Neural cell (in vitro differentiated cells): Measurements from ENCODE around the gene PLAC8L1. TPM values are rescaled to one million over a fixed set of nuclear protein-coding genes. Genes with fewer than 3 reads are reported as not detected.

ENCODE experiments used
- H2AFZ ChIP-seq: fragments of 200-600, 300-800 bp; sonication (generic), shearing (Covaris generic); 2 replicates; pipeline ENCODE4 v1.6.0; 2014; ENCODE audit warnings: low read depth, mild to moderate bottlenecking, antibody characterized with exemption, low read length, moderate library complexity
- H3F3A ChIP-seq: fragments of 200-600 bp; shearing (Covaris generic); 2 replicates; pipeline ENCODE4 v1.6.1; 2016; ENCODE audit warnings: mild to moderate bottlenecking, moderate library complexity, mixed read lengths, antibody characterized with exemption, low read length; ENCODE audit not compliant: insufficient read depth, poor library complexity, severe bottlenecking
- H3K27ac ChIP-seq: fragments of 200-600, 300-800 bp; sonication (generic), shearing (Covaris generic); 2 replicates; pipeline ENCODE4 v1.5.1; 2014; ENCODE audit warnings: mild to moderate bottlenecking, low read length, moderate library complexity
- H3K27me3 ChIP-seq: fragments of 300-800, 200-600 bp; sonication (generic), shearing (Covaris generic); 2 replicates; pipeline ENCODE4 v1.6.0; 2014; ENCODE audit warnings: mild to moderate bottlenecking, low read depth, low read length, moderate library complexity; ENCODE audit not compliant: insufficient read depth
- H3K36me3 ChIP-seq: fragments of 300-800, 200-600 bp; sonication (generic), shearing (Covaris generic); 2 replicates; pipeline ENCODE4 v1.5.1; 2014; ENCODE audit warnings: mild to moderate bottlenecking, antibody characterized with exemption, low read length, moderate library complexity; ENCODE audit not compliant: insufficient read depth
- H3K4me2 ChIP-seq: fragments of 300-800, 200-600 bp; sonication (generic), shearing (Covaris generic); 2 replicates; pipeline ENCODE4 v1.6.0; 2014; ENCODE audit warnings: mild to moderate bottlenecking, low read length
- H3K4me3 ChIP-seq: fragments of 300-800, 200-600 bp; sonication (generic), shearing (Covaris generic); 2 replicates; pipeline ENCODE4 v1.5.1; 2014; ENCODE audit warnings: mild to moderate bottlenecking, low read length, moderate library complexity
- H3K79me2 ChIP-seq: fragments of 200-600 bp; shearing (Covaris generic); replicated peaks from 2 replicates; pipeline ENCODE4 v1.6.0; 2014; ENCODE audit warnings: mild to moderate bottlenecking, low read length, moderate library complexity; ENCODE audit not compliant: insufficient read depth
- H3K9ac ChIP-seq: fragments of 300-800, 200-600 bp; sonication (generic), shearing (Covaris generic); 2 replicates; pipeline ENCODE4 v1.6.1; 2016; ENCODE audit warnings: mild to moderate bottlenecking, low read length, mixed read lengths
- H3K9me2 ChIP-seq: fragments of 200-600 bp; shearing (Covaris generic); 2 replicates; pipeline ENCODE4 v1.6.1; 2016; ENCODE audit warnings: mild to moderate bottlenecking, low read length, mixed read lengths; ENCODE audit not compliant: insufficient read depth
- H3K9me3 ChIP-seq: fragments of 200-600, 300-800 bp; sonication (generic), shearing (Covaris generic); 2 replicates; pipeline ENCODE4 v1.6.1; 2016; ENCODE audit warnings: mild to moderate bottlenecking, mixed run types, low read length, moderate library complexity, mixed read lengths
- H4K20me1 ChIP-seq: fragments of 200-600 bp; shearing (Covaris generic); 2 replicates; pipeline ENCODE4 v1.6.1; 2016; ENCODE audit warnings: mild to moderate bottlenecking, mixed run types; ENCODE audit not compliant: insufficient read depth
- MXI1 ChIP-seq: fragments of 450-650 bp; conservative IDR thresholded peaks from 2 replicates; pipeline ENCODE4 v1.6.1; 2014; ENCODE audit warnings: antibody characterized with exemption, mild to moderate bottlenecking; ENCODE audit not compliant: poor library complexity, severe bottlenecking
- POLR2AphosphoS5 ChIP-seq: IDR thresholded peaks from 2 replicates; pipeline ENCODE4 v1.6.1; 2012
- REST ChIP-seq: IDR thresholded peaks from 2 replicates; pipeline ENCODE4 v1.6.1; 2012; ENCODE audit warnings: borderline replicate concordance
- SMC3 ChIP-seq: fragments of 450-650 bp; conservative IDR thresholded peaks from 2 replicates; pipeline ENCODE4 v1.6.1; 2014; ENCODE audit warnings: antibody characterized with exemption, mild to moderate bottlenecking, moderate library complexity; ENCODE audit not compliant: poor library complexity
- TAF1 ChIP-seq: IDR thresholded peaks from 2 replicates; pipeline ENCODE4 v1.6.1; 2012; ENCODE audit warnings: low read depth
- polyA plus RNA-seq: library from polyadenylated mRNA; depleted of rRNA; stranded (reverse); fragments of >200 nt; gene quantifications from 2 replicates; pipeline ENCODE4 v1.2.3, GENCODE V29; 2014
- small RNA-seq, 3 experiments: library from RNA; depleted of rRNA; stranded (forward); fragments of <200 nt; gene quantifications; one replicate each; pipeline ENCODE3, GENCODE V24; 2012

PLAC8L1 gene
- polyA plus RNA-seq, 1 donor from 2014 or later: 0.93 TPM

- Histone ChIP-seq H3K27ac (no peak overlapping the region), H3K9me3 (no peaks in the 10 kb centered on the region), H3K36me3 (no peaks in the 10 kb centered on the region), H3K4me3 (no peak overlapping the region), H4K20me1 (no peaks in the 10 kb centered on the region), H3F3A (no peaks in the 10 kb centered on the region), H3K79me2 (no peaks in the 10 kb centered on the region), H3K9ac (no peak overlapping the region), H2AFZ (no peak overlapping the region), H3K4me2 (no peak overlapping the region), H3K27me3 (no peaks in the 10 kb centered on the region), H3K9me2 (no peaks in the 10 kb centered on the region)
- TF ChIP-seq SMC3 (no peak), POLR2AphosphoS5 (no peak), TAF1 (no peak), MXI1 (no peak), REST (no peak)
Observed at GRCh38 chr5:146034605-146035004, 70.8 kb downstream of the PLAC8L1 start.

Small RNA genes lying within 50 kb of the gene (small RNA-seq; reads per million reads assigned to genes)
- 0 to 0.99 (median 0) reads per million in 3 experiments for gene AC091959.1

Other genes starting within 250 kb of the PLAC8L1 start
- gene GRXCR2, start 232.6 kb downstream of the PLAC8L1 start, polyA plus RNA-seq: 0.36 TPM in 1 of 2 replicates, not detected in the other
- not detected in 2 replicates for gene SH3RF2, start 169.0 kb downstream of the PLAC8L1 start, polyA plus RNA-seq
- gene LARS1, start 77.1 kb upstream of the PLAC8L1 start, polyA plus RNA-seq: 102 and 147 TPM in 2 replicates
- 18.9 and 23.2 TPM in 2 replicates for gene RBM27, start 98.0 kb upstream of the PLAC8L1 start, polyA plus RNA-seq
- gene POU4F3, start 233.3 kb upstream of the PLAC8L1 start, polyA plus RNA-seq: 0.15 and 0.22 TPM in 2 replicates